Neutrophil (primary cell): Measurements from ENCODE around the gene PEX11B.

Source experiments
- H3K27ac ChIP-seq: fragments of 200-600 bp; sonication (generic); 2 replicates; pipeline ENCODE4 v1.5.1; 2016; ENCODE audit warnings: mild to moderate bottlenecking, moderate library complexity
- H3K27me3 ChIP-seq: fragments of 200-600 bp; sonication (generic); 2 replicates; pipeline ENCODE4 v1.6.0; 2016; ENCODE audit warnings: mild to moderate bottlenecking
- H3K36me3 ChIP-seq: fragments of 200-600 bp; sonication (generic); 2 replicates; pipeline ENCODE4 v1.5.1; 2017
- H3K4me1 ChIP-seq, 2 experiments: fragments of 200-600 bp in 1 of 2; sonication (generic) in 1 of 2; 1 replicate in 1 of 2; 2 replicates in 1 of 2; pipeline versions ENCODE4 v1.5.1 to v1.6.1; 2013 to 2016; ENCODE audit warnings: low read depth in 1 of 2, low read length in 1 of 2, mild to moderate bottlenecking in 1 of 2, moderate library complexity in 1 of 2; ENCODE audit not compliant: control insufficient read depth in 1 of 2, insufficient read depth in 1 of 2
- H3K4me3 ChIP-seq, 2 experiments: fragments of 200-600 bp in 1 of 2; sonication (generic) in 1 of 2; 1 replicate in 1 of 2; 2 replicates in 1 of 2; pipeline ENCODE4 v1.5.1; 2013 to 2016; ENCODE audit warnings: low read depth in 1 of 2, low read length in 1 of 2, mild to moderate bottlenecking in 1 of 2, moderate library complexity in 1 of 2
- H3K9me3 ChIP-seq: fragments of 200-600 bp; sonication (generic); 2 replicates; pipeline ENCODE4 v1.5.1; 2016
- TF ChIP-seq, protein P1 (sequence below): fragments of 200-600 bp; sonication (generic); IDR thresholded peaks from 2 replicates; pipeline ENCODE4 v1.5.1; 2016; ENCODE audit warnings: antibody characterized with exemption

Gene PEX11B

DNA sequence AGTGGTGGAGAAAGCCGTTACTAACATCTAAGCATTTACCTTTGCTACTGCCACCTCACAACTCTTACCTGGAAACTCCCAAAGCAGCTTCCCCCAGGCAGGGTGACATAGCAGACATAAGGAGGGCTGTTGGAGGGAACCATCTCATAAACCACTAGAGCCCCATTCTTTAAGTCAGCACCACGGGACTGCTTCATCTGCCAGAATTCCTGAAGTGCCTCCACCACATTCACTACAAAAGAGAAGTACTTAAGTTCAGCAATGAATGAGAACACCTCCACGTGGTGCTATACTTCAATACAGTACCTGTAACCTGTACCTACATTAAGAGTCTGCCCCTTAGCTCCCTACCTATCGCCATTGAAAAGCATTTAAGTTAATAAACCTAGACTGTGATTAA lies 29.0 kb upstream of the PEX11B start:
- peaks cover 15 to 21% of the 10 kb centered on the region in 2 experiments for H3K4me1 ChIP-seq
- H3K9me3 ChIP-seq: no peaks in the 10 kb centered on the region
- H3K4me3 ChIP-seq: no peak overlapping the region
- no peaks in the 10 kb centered on the region for H3K27me3 ChIP-seq
- TF ChIP-seq, protein P1, sequence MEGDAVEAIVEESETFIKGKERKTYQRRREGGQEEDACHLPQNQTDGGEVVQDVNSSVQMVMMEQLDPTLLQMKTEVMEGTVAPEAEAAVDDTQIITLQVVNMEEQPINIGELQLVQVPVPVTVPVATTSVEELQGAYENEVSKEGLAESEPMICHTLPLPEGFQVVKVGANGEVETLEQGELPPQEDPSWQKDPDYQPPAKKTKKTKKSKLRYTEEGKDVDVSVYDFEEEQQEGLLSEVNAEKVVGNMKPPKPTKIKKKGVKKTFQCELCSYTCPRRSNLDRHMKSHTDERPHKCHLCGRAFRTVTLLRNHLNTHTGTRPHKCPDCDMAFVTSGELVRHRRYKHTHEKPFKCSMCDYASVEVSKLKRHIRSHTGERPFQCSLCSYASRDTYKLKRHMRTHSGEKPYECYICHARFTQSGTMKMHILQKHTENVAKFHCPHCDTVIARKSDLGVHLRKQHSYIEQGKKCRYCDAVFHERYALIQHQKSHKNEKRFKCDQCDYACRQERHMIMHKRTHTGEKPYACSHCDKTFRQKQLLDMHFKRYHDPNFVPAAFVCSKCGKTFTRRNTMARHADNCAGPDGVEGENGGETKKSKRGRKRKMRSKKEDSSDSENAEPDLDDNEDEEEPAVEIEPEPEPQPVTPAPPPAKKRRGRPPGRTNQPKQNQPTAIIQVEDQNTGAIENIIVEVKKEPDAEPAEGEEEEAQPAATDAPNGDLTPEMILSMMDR: no peak
- H3K27ac ChIP-seq: no peak overlapping the region
- peaks cover 18% of the 10 kb centered on the region for H3K36me3 ChIP-seq

DNA sequence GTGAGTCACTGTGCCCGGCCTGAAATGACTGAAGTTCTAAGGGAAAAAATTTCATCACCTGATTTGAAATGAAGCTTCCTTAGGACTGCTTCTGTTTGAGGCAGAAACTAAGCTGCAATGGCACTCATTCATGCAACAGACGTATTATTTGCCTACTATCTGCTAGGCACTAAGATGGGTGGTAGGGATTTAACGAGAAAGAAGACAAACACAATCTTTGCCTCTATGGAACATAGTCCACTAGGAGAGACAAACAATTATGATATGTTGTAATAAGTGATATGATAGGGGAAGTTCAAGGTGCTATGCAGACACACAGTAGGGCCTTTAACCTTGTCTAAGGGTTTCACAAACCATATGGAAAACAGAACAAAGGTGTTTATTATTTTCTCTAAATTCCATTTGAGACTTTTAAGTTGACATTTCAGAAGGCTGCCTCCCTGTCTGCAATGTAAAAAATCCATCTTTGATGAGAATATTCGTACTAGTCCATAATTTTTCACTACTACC lies 28.0 kb upstream of the PEX11B start:
- Histone ChIP-seq H3K27ac (no peak overlapping the region), H3K27me3 (no peaks in the 10 kb centered on the region), H3K4me3 (no peak overlapping the region), H3K36me3 (peaks cover 27% of the 10 kb centered on the region), H3K4me1 (peaks cover 15 to 21% of the 10 kb centered on the region in 2 experiments), H3K9me3 (no peaks in the 10 kb centered on the region)
- TF ChIP-seq, protein P1: no peak

DNA sequence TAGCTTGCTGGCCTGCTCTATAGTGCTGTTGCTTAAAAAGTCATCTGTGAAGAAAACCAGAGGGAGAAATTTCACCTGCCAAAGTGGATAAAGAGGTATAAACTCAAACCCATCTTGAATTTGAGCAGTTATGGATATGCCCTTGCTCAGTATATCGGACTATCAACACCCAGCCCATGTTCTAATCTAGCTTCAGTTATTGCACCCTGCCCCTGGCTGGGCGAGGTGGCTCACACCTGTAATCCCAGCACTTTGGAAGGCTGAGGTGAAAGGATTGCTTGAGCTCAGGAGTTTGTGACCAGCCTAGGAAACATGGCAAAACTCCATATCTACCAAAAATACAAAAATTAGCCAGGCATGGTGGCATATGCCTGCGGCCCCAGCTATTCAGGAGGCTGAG lies 26.0 kb upstream of the PEX11B start:
- TF ChIP-seq, protein P1: no peak
- no peak overlapping the region for H3K27ac ChIP-seq
- no peaks in the 10 kb centered on the region for H3K9me3 ChIP-seq
- H3K4me3 ChIP-seq: no peak overlapping the region
- H3K36me3 ChIP-seq: peaks cover 31% of the 10 kb centered on the region
- H3K27me3 ChIP-seq: no peaks in the 10 kb centered on the region
- peaks cover 14 to 15% of the 10 kb centered on the region in 2 experiments for H3K4me1 ChIP-seq

DNA sequence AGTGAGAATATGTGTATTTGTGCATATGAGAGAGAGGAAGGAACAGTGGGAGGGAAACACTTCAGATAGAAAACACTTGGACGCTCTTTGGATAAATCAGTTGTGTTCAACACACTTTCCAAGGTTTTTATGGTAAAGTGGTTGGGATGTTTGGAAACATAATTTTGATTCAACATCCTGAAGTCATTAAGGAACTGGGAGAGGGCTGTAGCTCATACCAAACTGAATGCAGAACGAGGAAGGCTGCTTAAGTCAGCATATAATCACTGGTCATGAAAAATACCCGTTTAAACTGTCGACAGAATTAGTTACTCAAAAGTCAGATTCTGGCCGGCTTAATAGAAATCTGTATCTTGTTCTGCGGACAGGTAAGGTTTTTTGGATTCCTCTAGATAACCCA lies 24.4 kb upstream of the PEX11B start:
- H3K9me3 ChIP-seq: no peaks in the 10 kb centered on the region
- no peaks in the 10 kb centered on the region for H3K27me3 ChIP-seq
- no peak overlapping the region for H3K4me3 ChIP-seq
- TF ChIP-seq, protein P1: no peak
- no peaks in the 10 kb centered on the region for H3K4me1 ChIP-seq
- no peak overlapping the region for H3K27ac ChIP-seq
- H3K36me3 ChIP-seq: peaks cover 31% of the 10 kb centered on the region

DNA sequence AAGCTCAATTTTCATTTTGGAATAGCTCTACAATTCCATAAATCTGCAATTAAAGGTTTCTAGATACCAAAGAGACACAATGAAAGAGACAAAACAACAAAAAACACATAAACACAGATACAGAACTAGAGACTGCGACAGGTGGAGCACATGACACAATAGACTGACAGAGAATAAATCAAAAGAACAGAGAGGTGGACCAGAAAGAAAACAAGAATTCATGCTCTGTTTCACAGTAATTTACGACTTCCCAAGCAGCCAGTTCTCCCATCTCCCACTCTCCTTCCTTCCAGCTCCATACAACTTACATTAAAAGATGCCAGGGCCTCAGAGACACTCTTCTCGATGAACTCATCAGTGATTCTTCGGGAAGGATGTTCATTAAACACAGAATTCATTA lies 23.9 kb upstream of the PEX11B start:
- TF ChIP-seq, protein P1: no peak
- no peak overlapping the region for H3K27ac ChIP-seq
- H3K27me3 ChIP-seq: no peaks in the 10 kb centered on the region
- H3K36me3 ChIP-seq: peaks cover 31% of the 10 kb centered on the region
- no peak overlapping the region for H3K4me3 ChIP-seq
- H3K9me3 ChIP-seq: no peaks in the 10 kb centered on the region
- no peaks in the 10 kb centered on the region for H3K4me1 ChIP-seq

DNA sequence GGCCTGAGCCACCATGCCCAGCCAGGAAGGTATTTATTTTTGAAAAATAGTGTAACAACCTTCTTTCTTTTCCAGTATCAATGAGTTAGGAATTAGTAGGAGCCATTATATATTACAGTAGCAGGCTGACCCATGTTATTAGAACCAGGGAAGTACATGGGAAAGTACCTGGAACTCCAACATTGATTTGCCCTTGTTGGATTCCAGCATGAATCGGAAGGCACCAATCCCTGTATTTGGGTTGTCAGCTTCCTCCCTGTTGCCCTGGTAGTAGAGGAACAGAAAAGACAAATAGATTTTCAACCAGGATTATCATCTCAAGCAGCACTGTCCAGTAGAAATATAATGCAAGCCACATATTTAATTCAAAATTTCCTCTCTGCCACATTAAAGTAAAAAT lies 18.9 kb upstream of the PEX11B start:
- no peak overlapping the region for H3K27ac ChIP-seq
- H3K4me1 ChIP-seq: peaks cover 7 to 8% of the 10 kb centered on the region in 2 experiments
- H3K9me3 ChIP-seq: no peaks in the 10 kb centered on the region
- TF ChIP-seq, protein P1: no peak
- H3K4me3 ChIP-seq: no peak overlapping the region
- peaks cover 26% of the 10 kb centered on the region for H3K36me3 ChIP-seq
- no peaks in the 10 kb centered on the region for H3K27me3 ChIP-seq
